ENCODE measurements around the gene BPHL. TPM values are rescaled to one million over a fixed set of nuclear protein-coding genes. Genes with fewer than 3 reads are reported as not detected.

BPHL gene
- total and polyA plus RNA-seq, 2 donors (not counting 1 experiment from before 2014, with no cell fraction given), result 10.3 to 14.3 TPM

- POLR2A ChIA-PET, result interaction anchor here (0.7 kb wide), 1 partner anchor 118 kb away, joined by 3 read pairs; no protein-coding TSS in a partner anchor
- H3K79me2 ChIP-seq (ENCODE audit: control insufficient read depth, insufficient read depth, low read length), result no peaks in the 10 kb centered on the region
- TF ChIP-seq EZH2 (IDR thresholded peaks at IDR 0.05; ENCODE audit: borderline replicate concordance, insufficient read depth, low read depth, low read length, poor library complexity, severe bottlenecking) (no peak), CTCF (IDR thresholded peaks at IDR 0.05) (no peak)
- H3K4me1 ChIP-seq (ENCODE audit: control insufficient read depth in 2 of 2, insufficient read depth in 2 of 2, low read length in 2 of 2), result no peaks in the 10 kb centered on the region
- CTCF ChIA-PET, result no interaction called here
- Mint-ChIP-seq H3K4me1 (no peaks in the 10 kb centered on the region), H3K27me3 (no peaks in the 10 kb centered on the region), H3K4me3 (no peak overlapping the region), H3K9me3 (ENCODE audit: insufficient read depth) (no peaks in the 10 kb centered on the region), H3K27ac (no peak overlapping the region)
- peaks cover 3% of the 10 kb centered on the region for H4K20me1 ChIP-seq (ENCODE audit: control insufficient read depth, insufficient read depth, low read length, poor library complexity, severe bottlenecking)
- no peak overlapping the region for H3K4me2 ChIP-seq (replicated peaks; ENCODE audit: low read depth, low read length, poor library complexity, severe bottlenecking)
- H2AFZ ChIP-seq (ENCODE audit: insufficient read depth, low read depth, low read length, poor library complexity, severe bottlenecking), result no peak overlapping the region
- H3K36me3 ChIP-seq (replicated peaks in 1 of 2; ENCODE audit: control extremely low read depth in 1 of 2, control insufficient read depth in 1 of 2, extremely low read depth in 1 of 2, insufficient read depth in 2 of 2, low read length in 1 of 2), result peaks cover 2 to 54% of the 10 kb centered on the region in 2 experiments
- no peaks in the 10 kb centered on the region for H3K27me3 ChIP-seq (replicated peaks in 1 of 4; ENCODE audit: control extremely low read depth in 1 of 4, control insufficient read depth in 3 of 4, insufficient read depth in 4 of 4, low read length in 3 of 4)
- WGBS (ENCODE audit: insufficient coverage), result no CpG with 5 or more reads among the region's 3 CpGs
- ATAC-seq (ENCODE audit: low read depth), result no peak
- no peak overlapping the region for H3K4me3 ChIP-seq (ENCODE audit: control extremely low read depth in 1 of 5, extremely low read depth in 1 of 5, insufficient read depth in 1 of 5, low read depth in 2 of 5, low read length in 4 of 5)
- no peaks in the 10 kb centered on the region for H3K9me3 ChIP-seq (ENCODE audit: control extremely low read depth in 1 of 3, control insufficient read depth in 2 of 3, insufficient read depth in 1 of 3, low read length in 2 of 3)
- DNase-seq, result no peak
- intact Hi-C loops (cut with micrococcal nuclease), result no loop called here
- H3K9ac ChIP-seq (ENCODE audit: low read length), result no peak overlapping the region
- H3K27ac ChIP-seq (ENCODE audit: low read length in 2 of 2), result no peak overlapping the region
Measured at GRCh38 chr6:3102875-3103274, 15.6 kb upstream of the BPHL start.

GRCh38 chr6:3108746-3109414 is 9.6 kb upstream of the BPHL start:
- H3K36me3 ChIP-seq (replicated peaks in 1 of 2; ENCODE audit: control extremely low read depth in 1 of 2, control insufficient read depth in 1 of 2, extremely low read depth in 1 of 2, insufficient read depth in 2 of 2, low read length in 1 of 2), result peaks cover 2 to 68% of the 10 kb centered on the region in 2 experiments
- ChIA-PET POLR2A (no interaction called here), CTCF (interaction anchor here (0.9 kb wide), 1 partner anchor 39 kb away, joined by 3 read pairs; no protein-coding TSS in a partner anchor)

More at GRCh38 chr6:3108746-3109414, 9.6 kb upstream of the BPHL start:
- no peaks in the 10 kb centered on the region for H3K79me2 ChIP-seq (ENCODE audit: control insufficient read depth, insufficient read depth, low read length)
- no peaks in the 10 kb centered on the region for H3K27me3 ChIP-seq (replicated peaks in 1 of 4; ENCODE audit: control extremely low read depth in 1 of 4, control insufficient read depth in 3 of 4, insufficient read depth in 4 of 4, low read length in 3 of 4)
- no peak overlapping the region for H3K27ac Mint-ChIP-seq
- no peak overlapping the region for H3K9ac ChIP-seq (ENCODE audit: low read length)
- ATAC-seq (ENCODE audit: low read depth) (no peak), DNase-seq (no peak)
- H3K4me1 Mint-ChIP-seq, result no peaks in the 10 kb centered on the region
- no peak overlapping the region for H3K4me2 ChIP-seq (replicated peaks; ENCODE audit: low read depth, low read length, poor library complexity, severe bottlenecking)
- TF ChIP-seq CTCF (IDR thresholded peaks at IDR 0.05), result no peak
- TF ChIP-seq EZH2 (IDR thresholded peaks at IDR 0.05; ENCODE audit: borderline replicate concordance, insufficient read depth, low read depth, low read length, poor library complexity, severe bottlenecking), result no peak
- no peak overlapping the region for H2AFZ ChIP-seq (ENCODE audit: insufficient read depth, low read depth, low read length, poor library complexity, severe bottlenecking)
- no peak overlapping the region for H3K4me3 Mint-ChIP-seq
- H3K27me3 Mint-ChIP-seq, result no peaks in the 10 kb centered on the region
- peaks cover 3% of the 10 kb centered on the region for H4K20me1 ChIP-seq (ENCODE audit: control insufficient read depth, insufficient read depth, low read length, poor library complexity, severe bottlenecking)
- intact Hi-C loops (cut with micrococcal nuclease), result no loop called here
- H3K4me1 ChIP-seq (ENCODE audit: control insufficient read depth in 2 of 2, insufficient read depth in 2 of 2, low read length in 2 of 2), result no peaks in the 10 kb centered on the region
- H3K9me3 ChIP-seq (ENCODE audit: control extremely low read depth in 1 of 3, control insufficient read depth in 2 of 3, insufficient read depth in 1 of 3, low read length in 2 of 3), result no peaks in the 10 kb centered on the region
- no peak overlapping the region for H3K4me3 ChIP-seq (ENCODE audit: control extremely low read depth in 1 of 5, extremely low read depth in 1 of 5, insufficient read depth in 1 of 5, low read depth in 2 of 5, low read length in 4 of 5)
- WGBS (ENCODE audit: insufficient coverage), result 99% methylated on average over 10 of the region's 10 CpGs
- H3K9me3 Mint-ChIP-seq (ENCODE audit: insufficient read depth), result no peaks in the 10 kb centered on the region
- H3K27ac ChIP-seq (ENCODE audit: low read length in 2 of 2), result no peak overlapping the region
